Measurements from ENCODE around the gene URM1.
"Not testable (repeated sequence)": the region's sequence is repeated elsewhere in the genome, so short reads cannot be mapped to it uniquely, and the experiment has no call there.

The URM1 gene

DNA sequence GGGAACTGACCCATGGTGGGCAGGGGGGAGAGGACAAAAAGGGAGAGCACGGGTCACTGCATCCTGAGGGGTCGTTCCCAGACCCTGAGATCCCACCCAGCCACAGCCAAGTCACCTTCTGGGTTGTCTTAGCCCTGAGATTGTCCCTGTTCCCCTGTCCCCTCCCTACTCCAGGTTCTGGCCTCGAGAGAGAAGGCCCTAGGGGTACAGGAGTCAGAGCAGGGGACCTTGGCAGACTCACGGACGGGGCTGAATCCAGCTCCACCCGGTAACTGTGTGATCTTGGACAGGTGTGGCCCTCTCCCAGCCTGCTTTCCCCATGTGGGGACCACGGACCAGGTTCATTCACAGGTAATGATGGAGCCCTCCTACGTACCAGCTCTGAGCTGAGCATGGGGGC, 38.3 kb downstream of the URM1 start:
- no peak for DNase-seq (ENCODE audit: low read depth)

DNA sequence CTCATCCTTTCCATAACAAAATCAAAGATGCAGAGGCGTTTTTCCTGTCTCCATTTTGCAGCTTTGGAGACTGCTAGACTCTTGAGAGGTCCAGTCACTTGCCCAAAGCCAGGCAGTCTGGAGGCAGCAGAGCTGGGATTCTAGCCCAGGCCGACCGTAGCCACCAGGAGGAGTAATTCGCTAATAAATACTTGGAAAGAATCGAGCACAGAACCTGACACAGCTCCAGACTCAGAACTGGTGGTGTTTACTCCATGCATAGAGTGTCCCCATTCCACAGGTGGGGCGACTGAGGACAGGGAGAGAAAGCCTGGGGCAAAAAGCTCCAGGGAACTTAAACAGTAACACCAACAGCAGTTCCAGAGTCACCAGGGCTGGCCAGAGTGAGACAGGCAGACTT, 38.8 kb downstream of the URM1 start:
- DNase-seq (ENCODE audit: low read depth), result no peak

DNA sequence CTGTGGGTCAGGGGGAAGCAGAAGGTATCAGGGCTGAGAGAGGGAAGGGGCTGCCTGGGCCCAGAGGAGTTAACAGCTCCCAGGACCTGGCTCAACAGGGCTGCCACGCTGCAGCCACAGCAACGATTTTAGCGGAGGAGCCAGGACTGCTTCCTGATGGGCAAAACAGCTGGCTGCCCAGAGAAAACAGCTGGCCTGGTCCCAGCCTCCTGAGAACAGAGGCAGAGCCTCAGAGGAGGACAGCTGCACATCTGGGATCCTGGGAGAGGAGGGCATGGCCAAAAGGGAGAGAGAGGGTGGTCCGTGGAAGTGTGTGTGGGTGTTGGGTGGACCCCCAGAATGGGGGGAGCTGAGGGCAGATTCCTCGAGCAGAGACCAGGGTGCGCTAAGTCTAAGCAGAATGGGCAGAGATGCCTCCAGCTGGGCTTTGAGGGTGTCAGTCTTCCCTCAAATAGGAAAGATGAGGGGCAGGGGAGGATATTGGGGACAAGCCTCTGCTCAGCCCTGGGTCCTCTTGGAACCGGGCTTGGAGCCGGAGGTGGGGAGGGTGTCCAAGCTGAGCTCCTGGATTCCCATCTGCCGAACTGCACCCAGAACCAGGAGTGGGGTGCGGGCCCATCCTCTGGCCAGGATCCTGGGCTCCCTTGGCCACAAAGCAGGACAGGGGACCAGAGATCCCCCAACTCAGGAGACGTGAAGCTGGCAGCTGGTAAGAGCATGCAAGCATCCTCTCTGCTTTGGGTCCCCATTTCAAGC, 40.4 kb downstream of the URM1 start:
- DNase-seq (ENCODE audit: low read depth), result no peak

DNA sequence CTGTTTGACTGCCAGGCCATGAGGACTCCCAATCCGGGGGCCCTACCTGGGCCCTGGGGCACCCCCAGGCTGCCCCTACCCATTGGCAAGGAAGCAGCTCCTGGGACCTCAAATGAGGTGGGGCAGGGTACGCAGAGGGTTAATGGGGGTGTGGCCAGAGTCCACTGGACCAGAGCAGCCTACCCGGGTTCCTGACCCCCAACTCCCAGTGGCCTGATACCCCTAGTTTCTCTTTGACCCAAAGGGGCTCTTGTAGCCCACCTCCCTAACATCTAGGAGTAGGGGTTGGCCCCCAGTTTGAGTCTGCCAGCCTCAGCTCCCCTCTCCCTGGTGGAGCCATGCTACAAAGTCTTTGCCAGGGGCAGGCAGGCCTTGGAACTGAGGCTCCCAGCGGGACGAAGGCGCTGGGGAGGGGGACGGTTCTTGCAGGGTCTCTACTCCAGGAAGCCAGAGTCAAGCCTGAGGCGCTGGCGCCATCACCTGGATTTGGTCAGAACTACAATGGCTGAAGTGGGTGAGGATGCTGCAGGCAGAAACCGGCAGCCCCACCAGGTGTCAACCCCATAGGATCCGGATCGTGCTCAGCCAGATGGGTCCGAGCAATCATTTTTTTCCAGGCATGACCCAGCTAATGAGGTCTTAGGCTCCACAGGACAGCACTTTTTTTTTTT, 41.1 kb downstream of the URM1 start:
- peak; percentile 10 for DNase-seq (ENCODE audit: low read depth)

DNA sequence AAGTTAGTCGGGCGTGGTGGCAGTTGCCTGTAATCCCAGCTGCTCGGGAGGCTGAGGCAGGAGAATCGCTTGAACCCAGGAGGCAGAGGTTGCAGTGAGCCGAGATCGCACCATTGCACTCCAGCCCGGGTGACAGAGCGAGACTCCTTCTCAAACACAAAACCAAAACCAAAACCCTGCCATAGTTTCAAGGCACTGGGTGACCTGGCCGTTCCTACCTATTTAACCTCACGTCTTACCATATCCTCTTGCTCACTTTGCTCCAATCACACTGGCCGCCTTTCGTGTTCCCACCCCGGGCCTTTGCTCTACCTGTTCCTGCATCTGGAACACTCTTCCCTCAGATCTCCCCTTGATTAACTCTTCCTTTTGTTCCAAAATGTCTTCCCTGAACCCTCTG, 42.6 kb downstream of the URM1 start:
- not testable (repeated sequence) for DNase-seq (ENCODE audit: low read depth)

DNA sequence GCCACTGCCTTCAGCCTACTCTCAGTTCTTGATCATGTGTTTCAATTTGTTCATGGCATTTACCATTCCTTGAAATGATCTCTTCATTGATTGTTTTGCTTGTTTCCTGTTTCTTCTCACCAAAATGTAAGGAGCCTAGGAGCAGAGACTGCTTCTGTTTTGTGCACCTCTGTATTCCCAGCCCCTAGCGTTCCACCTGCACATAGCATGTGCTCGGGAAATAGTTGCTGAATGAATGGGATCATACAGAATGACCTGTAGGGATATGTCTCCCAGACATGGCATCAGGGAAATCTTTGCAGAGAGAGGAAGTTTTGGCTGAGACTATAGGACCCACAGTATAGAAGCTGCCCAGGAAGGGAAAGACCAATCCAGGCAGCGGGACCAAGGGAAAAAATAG, 43.3 kb downstream of the URM1 start:
- no peak for DNase-seq (ENCODE audit: low read depth)

DNA sequence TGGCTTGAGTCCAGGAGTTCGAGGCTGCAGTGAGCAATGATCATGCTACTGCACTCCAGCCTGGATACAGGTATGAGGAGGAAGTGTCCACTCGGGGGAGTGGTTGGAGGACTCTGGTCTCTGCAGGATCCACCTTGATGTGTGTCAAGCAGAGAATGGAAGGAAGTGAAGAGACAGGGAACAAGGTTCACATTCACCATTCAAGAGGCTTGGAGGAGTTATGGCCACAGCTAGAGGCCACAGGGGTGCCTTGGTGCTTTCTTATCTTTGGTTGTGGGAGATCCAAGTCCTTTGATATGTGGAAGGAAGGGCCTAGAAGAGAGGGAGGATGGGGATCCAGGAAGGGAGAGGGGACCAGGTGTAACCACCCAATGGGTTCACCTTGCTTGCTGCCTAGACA, 44.1 kb downstream of the URM1 start:
- no peak for DNase-seq (ENCODE audit: low read depth)

DNA sequence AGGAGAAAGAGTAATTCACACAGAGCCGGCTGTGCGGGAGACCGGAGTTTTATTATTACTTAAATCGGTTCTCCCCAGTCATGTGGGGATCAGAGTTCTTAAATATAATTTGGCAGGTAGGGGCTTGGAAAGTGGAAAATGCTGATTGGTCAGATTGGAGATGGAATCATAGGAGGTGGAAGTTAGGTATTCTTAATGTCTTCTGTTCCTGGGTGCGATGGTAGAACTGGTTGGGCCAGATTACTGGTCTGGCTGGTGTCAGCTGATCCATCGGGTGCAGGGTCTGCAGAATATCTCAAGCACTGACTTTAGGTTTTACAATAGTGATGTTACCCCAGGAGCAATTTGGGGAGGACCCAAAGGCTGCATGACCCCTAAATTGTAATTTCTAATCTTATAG, 44.8 kb downstream of the URM1 start:
- DNase-seq (ENCODE audit: low read depth), result no peak

DNA sequence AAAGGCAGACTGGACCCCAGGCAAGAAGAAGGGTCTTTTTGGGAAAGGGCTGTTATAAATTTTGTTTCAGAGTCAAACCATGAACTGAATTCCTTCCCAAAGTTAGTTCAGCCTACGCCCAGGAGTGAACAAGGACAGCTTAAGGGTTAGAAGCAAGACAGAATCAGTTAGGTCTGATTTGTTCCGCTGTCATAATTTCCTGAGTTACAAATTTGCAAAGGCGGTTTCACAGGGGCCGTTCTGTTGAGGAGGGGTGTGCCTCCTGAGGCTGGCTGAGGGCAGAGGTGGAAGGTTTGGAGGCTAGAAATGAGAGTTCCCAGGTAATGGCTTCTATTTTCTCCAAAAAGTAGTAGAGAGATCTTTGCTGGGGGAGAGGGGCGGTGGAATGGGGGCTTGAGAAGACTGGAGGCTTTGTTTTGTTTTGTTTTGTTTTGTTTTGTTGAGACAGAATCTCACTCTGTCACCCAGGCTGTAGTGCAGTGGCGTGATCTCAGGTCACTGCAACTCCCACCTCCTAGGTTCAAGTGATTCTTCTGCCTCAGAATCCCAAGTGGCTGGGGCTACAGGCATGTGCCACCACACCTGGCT, 45.4 kb downstream of the URM1 start:
- no peak for DNase-seq (ENCODE audit: low read depth)

DNA sequence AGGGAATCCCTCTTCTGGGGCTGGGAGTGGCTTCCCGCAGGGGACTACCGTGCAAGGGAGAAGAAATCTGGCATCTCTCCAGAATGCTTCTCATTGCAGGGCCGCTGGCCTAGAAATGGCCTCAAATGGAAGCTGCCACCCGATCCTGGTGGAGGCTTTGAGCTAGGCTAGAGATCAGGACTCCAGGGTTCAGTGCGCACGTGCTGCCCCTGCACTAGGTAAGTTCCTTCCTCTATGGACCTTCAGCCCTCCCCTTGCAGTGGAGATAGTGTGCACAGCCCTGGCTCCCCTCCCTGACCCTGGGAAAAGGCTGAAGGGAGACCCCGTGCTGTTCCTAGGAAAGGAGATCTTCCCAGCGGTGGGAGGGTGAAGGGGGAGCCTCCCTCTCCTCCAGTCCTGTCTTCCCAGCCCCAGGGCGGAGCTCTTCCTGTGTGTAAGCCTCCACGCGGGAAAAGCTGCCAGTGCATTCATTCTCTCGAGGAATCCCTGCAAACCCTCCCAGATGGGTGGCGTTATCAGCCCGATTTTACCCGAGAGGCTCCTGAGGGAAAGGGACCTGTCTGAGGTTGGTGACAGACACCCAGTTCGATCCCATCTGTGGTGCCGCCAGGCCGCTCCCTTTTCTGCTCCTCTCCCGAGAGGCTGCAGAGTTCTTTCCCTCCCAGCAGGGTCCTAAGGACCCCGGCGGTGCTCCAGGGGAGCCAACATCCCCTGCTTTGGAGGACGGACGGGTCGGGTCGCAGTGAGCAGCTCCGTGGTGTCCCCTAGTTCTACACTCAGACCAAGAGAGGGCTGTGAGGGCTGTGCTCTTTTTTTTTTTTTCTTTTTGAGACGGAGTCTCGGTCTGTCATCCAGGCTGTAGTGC, 48.1 kb downstream of the URM1 start:
- no peak for DNase-seq (ENCODE audit: low read depth)

DNA sequence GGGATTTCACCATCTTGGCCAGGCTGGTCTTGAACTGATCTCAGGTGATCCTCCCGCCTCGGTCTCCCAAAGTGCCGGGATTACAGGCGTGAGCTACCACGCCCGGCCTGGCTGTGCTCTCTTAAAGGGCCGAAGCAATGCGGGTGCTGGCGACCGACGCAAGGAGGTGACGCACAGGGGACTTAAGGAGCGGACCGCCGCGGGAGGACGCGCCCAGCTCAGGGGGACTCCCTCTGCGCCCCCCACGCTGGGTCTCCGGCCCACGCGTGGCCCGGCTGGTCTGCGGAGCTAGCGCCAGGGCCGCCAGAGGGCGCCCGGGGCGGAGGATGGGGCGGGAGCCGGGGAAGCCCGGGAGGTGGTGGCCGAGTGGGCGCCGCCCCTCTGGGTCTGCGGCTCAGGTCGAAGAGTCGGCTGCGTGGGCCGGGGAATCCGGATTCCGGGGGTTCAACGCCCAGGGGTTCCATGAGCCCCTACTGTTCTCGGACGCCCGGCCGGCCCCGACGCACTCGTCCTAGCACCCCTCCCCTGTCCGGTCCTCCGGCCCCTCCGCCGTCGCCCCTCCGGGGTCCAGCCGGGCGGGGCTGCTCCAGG, 49.0 kb downstream of the URM1 start:
- peak; percentile 44 for DNase-seq (ENCODE audit: low read depth)

DNA sequence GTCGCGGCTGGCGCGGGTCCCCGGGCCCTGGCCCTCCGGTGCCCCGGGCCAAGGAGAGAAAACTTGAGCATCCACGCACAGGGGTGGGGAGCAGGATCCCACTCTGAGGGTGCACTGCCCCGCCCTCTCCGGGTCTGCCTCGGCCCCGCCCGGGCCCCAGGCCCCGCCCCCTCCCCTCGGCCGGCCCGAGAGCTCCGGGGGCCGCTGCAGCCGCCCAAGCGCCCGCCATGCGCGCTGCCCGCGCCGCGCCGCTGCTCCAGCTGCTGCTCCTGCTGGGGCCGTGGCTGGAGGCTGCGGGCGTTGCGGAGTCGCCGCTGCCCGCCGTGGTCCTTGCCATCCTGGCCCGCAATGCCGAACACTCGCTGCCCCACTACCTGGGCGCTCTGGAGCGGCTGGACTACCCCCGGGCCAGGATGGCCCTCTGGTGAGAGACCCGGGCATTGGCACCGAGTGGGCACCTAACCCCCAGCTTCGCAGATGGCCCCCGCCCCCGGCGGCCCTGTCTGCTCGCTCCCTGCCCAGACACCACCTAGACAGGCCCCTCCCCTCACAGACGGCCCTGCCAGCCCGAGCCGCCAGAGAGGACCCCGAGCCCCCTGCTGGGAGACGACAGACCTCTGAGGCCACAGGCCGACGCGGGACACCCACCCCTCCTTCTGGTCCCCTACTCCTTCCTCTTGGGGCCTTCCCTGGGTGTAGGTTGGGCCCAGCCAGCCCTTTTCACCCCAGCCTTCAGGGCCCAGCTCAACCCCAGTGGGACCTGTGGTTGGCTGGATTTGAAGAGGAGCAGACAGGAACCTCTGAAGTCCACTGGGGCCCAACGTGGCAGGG, 49.7 kb downstream of the URM1 start, which contains the start of gene CERCAM:
CERCAM (plus strand) TSS at position 207 of the 831 bp plus-strand sequence; CDS start at position 228, 21 bp downstream.
- DNase-seq (ENCODE audit: low read depth), result peak; percentile 18

DNA sequence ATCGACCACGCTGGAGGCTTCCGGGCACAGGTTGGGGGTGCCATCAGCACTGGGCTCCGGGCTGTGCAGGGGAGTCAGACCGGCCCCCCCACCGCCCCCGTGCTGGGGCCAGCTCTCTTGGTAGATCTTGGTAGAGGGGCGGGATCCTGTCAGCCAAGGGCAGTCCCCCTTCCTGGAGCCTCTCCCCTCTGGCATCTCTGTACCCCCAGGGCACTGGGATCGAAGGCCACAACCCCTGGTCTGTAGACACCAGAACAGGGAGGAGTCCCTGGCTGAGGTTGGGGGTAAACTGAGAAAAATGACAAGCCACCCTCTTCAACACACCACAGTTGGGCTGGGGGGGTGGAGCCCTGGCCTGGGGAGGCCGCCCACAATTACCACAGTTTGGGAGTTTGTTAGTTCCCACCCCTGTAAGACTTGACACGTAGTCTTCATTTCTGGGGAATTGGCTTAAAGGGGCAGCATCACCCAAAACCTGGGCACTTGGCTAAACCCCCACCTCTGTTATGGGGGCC, 50.4 kb downstream of the URM1 start:
- no peak for DNase-seq (ENCODE audit: low read depth)

DNA sequence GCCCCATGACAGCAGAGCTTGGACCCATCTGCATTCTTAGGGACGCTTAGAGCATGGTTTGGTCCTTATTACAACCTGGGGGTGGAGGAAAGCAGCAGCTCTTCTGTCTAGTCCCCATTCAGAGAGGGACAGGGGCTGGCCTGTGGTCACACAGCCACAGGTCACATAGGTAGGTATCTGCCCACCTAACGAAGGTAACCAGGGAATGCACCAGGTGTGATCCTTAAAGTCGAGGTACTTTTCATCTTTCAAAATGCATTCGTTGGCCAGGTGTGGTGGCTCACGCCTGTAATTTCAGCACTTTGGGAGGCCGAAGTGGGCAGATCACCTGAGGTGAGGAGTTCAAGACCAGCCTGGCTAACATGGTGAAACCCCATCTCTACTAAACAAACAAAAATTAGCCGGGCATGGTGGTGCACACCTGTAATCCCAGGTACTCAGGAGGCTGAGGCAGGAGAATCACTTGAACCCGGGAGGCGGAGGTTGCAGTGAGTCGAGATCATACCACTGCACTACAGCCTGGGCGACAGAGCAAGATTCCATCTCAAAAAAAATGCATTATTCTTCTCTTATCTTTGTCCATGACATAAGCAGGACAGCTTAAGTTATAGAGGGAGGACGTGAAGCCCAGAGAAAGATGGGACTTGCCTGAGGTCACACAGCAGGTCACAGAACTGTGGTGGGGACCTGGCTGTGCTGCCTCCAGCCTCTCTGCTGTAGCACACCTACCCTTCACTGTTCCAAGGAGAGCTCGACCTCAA, 51.0 kb downstream of the URM1 start:
- DNase-seq (ENCODE audit: low read depth), result not testable (repeated sequence)

DNA sequence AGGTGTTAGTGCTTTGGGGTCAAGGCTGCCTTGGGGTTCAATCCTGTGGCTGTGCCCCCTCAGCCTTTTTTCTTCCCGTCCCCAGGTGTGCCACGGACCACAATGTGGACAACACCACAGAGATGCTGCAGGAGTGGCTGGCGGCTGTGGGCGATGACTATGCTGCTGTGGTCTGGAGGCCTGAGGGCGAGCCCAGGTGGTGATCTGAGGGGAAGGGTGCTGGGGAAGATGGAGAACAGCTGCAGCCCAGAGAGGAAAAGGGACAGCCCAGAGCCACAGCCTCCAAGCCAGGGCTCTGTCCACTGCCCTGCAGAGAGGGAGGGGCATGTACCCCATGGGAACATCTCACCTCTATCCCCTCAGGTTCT, 51.6 kb downstream of the URM1 start:
- no peak for DNase-seq (ENCODE audit: low read depth)

DNA sequence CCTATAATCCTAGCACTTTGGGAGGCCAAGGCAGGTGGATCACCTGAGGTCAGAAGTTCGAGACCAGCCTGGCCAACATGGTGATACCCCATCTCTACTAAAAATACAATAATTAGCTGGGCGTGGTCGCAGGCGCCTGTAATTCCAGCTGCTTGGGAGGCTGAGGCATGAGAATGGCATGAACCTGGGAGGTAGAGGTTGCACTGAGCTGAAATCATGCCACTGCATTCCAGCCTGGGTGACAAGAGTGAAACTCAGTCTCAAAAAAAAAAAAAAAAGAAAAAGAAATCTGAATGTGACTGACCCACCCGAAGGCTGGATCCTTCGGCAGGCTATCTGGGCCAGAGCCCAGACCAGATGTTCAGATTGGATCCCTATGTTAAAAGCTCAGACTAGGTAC, 52.2 kb downstream of the URM1 start:
- DNase-seq (ENCODE audit: low read depth), result not testable (repeated sequence)

DNA sequence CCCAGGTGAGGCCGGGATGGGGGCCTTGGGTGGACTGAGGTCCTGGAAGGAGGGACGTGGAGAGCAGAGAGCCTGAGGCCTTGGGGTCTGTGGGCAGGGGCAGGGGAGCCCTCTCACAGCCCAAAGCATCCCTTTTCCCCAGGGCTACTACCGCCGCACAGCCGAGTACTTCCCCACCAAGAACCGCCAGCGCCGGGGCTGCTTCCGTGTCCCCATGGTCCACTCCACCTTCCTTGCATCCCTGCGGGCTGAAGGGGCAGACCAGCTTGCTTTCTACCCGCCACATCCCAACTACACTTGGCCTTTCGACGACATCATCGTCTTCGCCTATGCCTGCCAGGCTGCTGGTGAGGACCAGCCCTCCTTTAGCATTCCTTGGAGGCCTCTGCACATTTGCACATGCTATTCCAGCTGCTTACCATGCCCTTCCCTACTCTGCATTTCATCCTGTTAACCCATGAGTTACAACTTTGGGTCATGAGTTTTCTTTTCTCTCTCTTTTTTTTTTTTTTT, 53.1 kb downstream of the URM1 start:
- no peak for DNase-seq (ENCODE audit: low read depth)

DNA sequence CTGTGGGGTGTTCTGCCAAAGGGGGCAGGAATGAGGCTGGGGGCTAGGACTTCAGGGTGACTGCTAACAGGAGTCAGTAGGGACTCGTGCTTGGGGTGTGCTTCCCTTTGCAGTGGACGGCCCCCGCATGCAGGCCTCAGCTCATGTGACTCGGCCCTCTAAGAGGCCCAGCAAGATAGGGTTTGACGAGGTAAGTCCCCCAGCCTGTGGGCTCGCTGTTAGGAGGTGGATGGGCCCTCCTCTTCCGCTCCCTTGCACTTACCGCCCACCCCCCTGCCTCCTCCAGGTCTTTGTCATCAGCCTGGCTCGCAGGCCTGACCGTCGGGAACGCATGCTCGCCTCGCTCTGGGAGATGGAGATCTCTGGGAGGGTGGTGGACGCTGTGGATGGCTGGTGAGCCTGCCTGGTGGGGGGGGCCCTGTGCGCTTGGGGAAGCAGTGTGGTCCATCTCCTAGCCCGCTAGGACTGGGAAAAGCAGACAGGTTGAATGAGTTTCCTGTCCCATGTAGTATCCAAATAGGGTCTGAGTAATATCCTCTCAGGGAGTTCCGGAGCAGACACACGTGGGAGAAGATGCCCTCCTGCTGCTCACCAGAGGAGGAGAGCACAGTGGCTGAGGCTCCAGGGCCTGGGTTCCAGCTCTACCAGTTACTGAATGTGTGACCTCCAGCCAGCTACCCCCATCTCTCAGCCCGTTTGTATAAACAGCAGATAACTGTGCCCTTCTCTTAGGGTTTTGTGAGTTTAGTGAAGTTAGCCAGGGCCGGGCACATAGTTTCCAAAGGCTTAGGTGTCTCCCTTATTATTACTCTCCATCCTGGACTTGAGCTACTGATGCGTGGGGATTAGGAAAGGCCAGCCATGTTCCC, 57.7 kb downstream of the URM1 start:
- DNase-seq (ENCODE audit: low read depth), result no peak

Measured in activated gamma-delta T cell treated with anti-CD3 and anti-CD28 coated beads, Interleukin-2, amount 50 U/mL, for 16 hours (primary cell).